Measurements from ENCODE around the gene NGEF.

GRCh38 chr2:232982926-232983668 lies 30.0 kb downstream of the NGEF start:
- TF ChIP-seq ZNF354B (CRISPR knock-in tag; IDR thresholded peaks at IDR 0.05) = no peak
- no peak for TF ChIP-seq PBX2 (CRISPR knock-in tag; IDR thresholded peaks at IDR 0.05; ENCODE audit: low read depth)
- TF ChIP-seq PBX2 (tag; conservative IDR thresholded peaks at IDR 0.05; ENCODE audit: low read depth) = no peak
- TF ChIP-seq SMC3 (conservative IDR thresholded peaks at IDR 0.05; ENCODE audit: insufficient read depth, low read depth, low read length) = no peak
- no peak for TF ChIP-seq ARID4B (CRISPR knock-in tag; IDR thresholded peaks at IDR 0.05)
- no peak for TF ChIP-seq OTX1 (CRISPR knock-in tag; IDR thresholded peaks at IDR 0.05)
- TF ChIP-seq THRAP3 (IDR thresholded peaks at IDR 0.05; ENCODE audit: borderline replicate concordance) = no peak
- no peak for TF ChIP-seq SP1 (CRISPR knock-in tag; IDR thresholded peaks at IDR 0.05)
- no peak for TF ChIP-seq EZH2 (IDR thresholded peaks at IDR 0.05; ENCODE audit: borderline replicate concordance, low read depth, low read length)
- TF ChIP-seq FOSL1 (tag; conservative IDR thresholded peaks at IDR 0.05) = no peak
- TF ChIP-seq TFAP4 (CRISPR knock-in tag; IDR thresholded peaks at IDR 0.05; ENCODE audit: borderline replicate concordance) = no peak
- peak; percentile 19 to 28 (median 20); a peak in 2 of 6 replicates for TF ChIP-seq CTCF (IDR thresholded peaks at IDR 0.05 in 2 of 3, conservative IDR thresholded peaks at IDR 0.05 in 1 of 3; ENCODE audit: insufficient read depth in 2 of 3, low read depth in 1 of 3, low read length in 3 of 3)
- no peak for TF ChIP-seq CBX1 (IDR thresholded peaks at IDR 0.05; ENCODE audit: low read depth)

Measured in K562 (cell line).